Measurements from ENCODE around the gene SEC14L6.

SEC14L6 gene

DNA sequence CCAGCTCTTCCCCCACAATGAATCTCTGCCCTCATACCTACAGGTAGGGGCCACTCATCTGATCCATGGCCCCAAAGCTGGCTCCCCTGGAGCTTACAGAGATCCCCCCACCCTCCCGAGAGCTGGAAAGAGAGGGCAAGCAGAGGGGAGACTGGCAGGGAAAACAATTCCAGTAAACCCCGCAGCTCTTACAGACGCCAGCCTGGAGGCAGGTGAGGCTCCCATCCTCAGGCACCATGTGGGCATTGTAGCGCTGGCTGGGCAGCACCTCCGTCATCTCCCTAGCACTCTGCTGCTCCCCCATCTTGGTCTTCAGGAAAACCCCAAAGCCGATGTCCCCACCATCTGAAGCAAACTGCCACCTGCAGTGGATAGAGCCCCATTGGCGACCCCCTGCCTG lies 55.2 kb downstream of the SEC14L6 start:
- DNase-seq: no peak

DNA sequence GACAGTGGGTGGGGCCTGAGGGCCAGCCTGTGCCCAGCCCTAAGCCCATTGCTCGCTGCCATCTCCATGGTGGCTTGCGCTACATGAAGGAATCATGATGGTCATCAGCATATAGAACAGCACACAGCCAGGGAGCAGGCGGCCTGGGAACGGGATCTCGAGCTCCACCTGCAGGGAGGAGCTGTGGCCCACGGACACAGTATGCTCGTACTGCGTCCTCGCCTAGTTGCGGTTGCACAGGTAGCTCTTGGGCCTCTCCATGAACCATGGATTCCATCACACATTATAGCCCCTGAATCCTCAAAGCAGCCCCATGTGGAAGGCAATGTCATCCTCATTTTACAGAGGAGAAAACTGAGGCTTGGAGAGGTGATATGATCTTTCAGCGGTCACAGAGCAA lies 56.1 kb downstream of the SEC14L6 start:
- DNase-seq: no peak

DNA sequence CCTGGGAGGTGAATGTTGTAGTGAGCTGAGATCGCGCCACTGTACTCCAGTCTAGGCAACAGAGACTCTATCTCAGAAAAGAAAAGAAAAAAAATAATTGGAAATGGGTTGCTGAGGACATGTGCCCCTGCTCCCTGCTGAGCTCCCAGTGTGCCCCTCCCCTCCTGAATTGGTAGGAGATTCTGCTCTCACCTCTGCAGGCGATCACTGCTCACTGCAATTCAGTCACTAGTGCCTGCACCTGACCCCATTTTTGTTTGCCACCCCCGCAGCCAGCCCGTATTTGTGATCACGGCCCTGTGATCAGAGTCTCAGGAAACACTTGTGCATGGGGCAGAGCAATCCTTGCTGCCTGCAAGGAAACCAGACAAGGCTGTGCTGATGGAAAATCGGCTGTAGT lies 58.4 kb downstream of the SEC14L6 start:
- DNase-seq: no peak

DNA sequence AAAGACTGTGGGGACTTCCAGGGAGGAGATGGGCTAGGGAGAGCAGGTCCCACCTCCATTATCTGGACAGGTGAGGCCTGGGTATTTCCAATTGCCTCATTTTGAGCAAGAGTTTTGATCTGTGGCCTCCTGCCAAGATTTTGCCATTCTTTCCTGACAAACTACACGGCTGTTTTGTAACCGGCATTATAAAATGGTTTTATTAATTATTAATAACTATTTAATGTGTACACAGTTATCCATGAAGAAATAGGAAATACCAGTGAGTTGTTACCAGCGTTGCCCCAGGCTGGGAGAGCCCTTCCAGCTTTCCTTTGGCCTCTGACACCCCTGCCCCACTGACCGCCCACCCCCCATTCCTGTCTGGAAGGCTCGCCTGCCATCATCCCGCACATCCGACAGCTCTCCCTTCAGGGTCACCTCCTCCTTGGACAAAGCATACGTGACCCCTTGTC lies 59.9 kb downstream of the SEC14L6 start:
- no peak for DNase-seq

DNA sequence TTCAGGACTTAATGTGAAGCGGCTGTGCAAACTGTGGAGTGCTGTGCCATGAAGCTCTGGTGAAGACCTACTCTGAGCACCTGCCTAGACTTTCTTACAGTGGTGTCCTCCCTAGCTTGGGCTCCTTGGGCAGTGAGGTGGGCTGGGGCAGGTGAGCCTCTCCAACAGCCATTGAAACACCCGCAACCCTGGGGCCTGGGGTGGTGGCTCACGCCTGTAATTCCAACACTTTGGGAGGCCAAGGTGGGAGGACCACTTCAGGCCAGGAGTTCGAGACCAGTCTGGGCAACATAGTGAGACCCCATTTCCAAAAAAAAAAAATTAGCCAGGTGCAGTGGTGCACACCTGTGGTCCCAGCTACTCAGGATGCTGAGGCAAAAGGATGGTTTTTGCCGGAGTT lies 60.4 kb downstream of the SEC14L6 start:
- DNase-seq: no peak

DNA sequence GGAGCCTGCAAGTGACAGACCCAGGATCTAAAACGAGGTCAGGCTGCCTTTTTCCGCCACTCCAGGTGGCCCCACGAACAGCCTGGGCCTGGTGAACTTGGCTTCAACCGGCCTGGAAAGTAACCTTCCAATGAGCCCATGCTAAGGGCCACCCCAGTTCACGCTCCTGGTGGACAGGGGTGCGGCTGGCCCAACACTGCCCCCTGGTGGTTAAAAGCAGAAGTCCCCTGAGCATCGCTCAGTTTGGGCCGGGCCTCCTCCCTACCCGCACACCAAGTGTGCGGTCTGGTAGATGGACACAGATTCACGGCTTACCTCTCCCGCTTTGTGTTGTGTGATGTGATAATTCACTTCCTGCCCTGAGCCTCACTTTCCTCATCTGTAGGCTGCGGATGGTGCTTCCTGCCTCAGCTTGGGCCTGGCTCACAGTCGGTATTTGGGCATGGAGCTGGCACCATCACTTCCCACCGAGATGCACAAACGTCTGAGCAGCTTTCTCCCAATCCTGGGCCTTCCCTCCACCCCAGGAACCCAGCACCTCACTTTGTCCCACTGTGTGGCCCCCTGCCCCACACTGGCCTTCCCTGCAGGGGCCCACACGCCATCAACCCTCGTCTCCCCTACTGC lies 61.1 kb downstream of the SEC14L6 start:
- DNase-seq: peak; percentile 80

DNA sequence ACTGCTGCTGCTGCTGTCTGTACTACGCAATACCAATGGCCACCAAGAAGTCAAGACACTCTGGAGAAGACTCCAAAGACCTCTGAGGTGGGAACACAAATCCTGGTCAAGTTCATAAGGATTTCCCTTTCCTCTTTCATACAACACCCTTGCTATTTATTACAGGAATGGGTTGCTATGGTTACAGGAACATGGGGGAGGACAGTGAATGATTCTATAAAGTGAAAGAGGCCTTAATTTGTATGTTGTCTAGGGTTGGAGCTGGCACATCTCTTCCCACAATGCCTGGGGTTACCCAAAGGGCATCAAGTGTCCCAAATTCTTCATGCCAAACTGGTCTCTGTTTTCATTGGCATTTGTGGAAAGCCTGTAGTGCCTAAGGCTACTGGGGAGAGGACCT lies 63.4 kb downstream of the SEC14L6 start:
- DNase-seq: no peak

DNA sequence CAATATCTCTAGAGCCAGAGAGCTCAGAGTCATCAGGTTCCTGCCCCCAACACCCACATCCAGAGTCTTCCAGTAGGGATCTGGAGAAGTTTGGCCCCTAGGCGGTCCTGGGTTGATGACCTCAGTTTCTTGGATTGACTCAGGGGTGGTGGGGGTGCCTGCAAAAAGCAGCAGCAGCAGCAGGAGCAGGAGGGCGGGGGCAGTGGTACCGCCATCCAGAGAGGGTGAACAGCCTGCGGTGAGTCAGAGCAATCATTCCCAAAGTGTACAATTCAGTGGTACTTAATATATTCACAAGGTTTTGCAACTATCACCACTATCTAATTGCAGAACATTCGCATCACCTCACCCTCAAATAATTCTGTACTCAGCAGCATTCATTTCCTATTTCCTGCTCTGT lies 64.8 kb downstream of the SEC14L6 start:
- no peak for DNase-seq

DNA sequence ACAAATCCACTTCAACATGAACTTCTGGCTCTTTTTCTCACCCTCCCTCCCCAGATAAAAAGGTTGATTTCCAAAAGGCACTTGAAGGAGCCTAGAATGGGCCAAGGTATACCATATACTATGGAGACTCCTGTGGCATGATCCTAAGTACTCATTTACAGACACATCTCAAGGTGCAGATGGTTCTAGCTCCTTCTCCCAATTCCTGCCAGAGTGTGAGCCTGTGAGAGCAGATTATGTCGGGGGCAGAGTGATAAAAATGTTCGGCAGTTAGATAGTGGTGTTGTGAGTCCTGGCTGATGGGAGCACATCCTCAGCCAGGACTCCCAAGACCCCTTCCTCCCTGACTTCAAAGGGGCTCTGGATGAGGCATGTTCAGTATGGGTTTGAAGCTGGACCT lies 66.6 kb downstream of the SEC14L6 start:
- DNase-seq: no peak

DNA sequence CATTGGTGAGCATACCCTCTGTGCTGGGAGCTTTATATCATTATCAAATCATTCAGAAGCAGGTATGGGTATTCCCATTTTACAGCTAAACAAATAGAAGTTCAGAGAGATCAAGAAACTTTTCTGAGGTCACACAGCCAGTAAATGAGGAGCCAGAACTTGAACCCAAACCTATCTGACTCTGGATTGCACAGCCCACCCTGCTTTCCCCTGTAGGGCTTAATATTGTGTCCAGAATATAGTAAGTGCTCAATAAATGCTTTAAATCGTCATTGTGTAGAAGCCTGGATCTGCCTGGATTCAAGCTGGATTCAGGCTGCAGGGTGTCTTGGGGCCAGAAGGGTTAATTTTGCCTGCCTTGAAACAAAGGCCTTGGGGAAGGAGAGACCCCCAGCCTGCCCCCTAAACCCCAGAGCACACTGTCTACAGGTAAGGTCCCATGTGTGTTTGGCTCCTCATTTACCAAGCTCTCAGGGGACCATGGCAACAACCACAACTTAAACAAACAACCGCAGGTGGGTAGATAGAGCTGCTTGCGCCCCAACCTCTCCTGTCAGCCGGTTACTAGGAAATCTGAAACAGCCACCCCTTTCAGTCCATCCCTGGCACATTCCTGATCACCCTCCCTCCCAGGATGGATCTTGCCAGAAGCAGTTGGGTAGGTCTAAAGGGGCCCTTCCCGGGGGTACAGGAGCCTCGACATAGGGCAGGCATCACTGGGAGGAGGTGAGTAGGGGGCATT lies 71.7 kb downstream of the SEC14L6 start:
- DNase-seq: no peak

DNA sequence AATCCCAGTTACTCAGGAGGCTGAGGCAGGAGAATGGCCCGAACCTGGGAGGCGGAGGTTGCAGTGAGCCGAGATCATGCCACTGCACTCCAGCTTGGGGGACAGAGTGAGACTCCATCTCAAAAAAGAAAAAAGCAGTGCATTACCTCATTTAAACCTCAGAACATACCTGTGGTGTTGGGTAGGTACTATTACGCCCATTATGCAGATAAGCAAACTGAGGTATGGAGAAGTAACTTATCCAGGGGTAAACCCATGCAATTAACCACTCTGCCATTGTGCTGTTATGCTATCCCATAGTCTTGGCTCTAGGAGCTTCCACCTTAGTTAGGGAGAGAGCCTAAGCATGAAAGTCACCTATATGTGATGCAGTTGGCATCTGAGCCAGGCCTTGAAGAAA lies 72.4 kb downstream of the SEC14L6 start:
- no peak for DNase-seq

DNA sequence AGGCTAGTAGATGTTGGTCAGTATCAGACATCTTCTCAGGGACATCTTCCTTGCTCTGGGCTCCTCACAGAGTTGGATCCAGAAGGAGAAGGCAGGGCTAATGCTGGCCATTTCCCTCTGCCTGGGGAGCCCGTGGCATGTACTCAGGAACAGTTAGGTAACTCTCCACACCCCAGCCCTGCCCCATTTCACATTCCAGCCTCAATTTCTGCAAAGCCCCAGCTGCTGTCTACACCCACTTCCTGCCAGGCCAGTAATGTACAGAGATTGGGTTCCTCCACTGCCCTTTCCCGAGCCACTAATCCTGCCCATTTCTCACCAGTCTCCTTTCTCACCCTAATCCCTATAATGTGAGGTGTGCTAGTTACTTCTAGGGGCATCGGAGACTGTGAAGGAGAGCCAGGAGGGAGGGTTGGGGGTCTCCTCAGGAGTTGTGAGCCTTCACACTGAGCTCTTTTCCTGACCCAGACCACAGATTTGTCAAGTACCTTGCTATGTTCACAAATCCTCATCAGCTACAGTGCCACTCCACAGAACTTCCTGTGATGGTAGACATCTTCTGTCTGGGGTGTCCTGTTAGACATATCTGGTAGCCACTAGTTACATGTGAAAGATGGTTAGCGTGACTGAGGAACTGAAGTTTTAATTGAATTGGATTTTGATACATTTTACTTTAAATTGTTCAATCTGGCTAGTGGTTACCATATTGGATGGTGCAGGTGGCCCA lies 73.4 kb downstream of the SEC14L6 start:
- no peak for DNase-seq
